Small intestine (tissue), 16 donors: ENCODE results near the gene JPT1. TPM values are rescaled to one million over a fixed set of nuclear protein-coding genes. Genes with fewer than 3 reads are reported as not detected.

Source experiments
- DNase-seq, 2 donors: peaks; one replicate each; pipeline versions ENCODE4 v3.0.0 to v3.0.0-alpha.2; 2013
- FAIRE-seq: peaks from 2 replicates; lab custom pipeline; 2012; peaks lifted over from hg19 to GRCh38; lab: Jason Lieb, UNC
- H3K27ac ChIP-seq, 3 donors: one replicate each; pipeline ENCODE4 v1.5.1; 2013; ENCODE audit warnings: low read length in 2 of 3, mild to moderate bottlenecking in 2 of 3, control low read depth in 1 of 3, inconsistent platforms in 1 of 3, low read depth in 1 of 3, moderate library complexity in 1 of 3
- H3K27me3 ChIP-seq, 3 donors: one replicate each; pipeline ENCODE4 v1.6.1; 2013; ENCODE audit warnings: low read length in 3 of 3, inconsistent platforms in 1 of 3; ENCODE audit not compliant: control insufficient read depth in 3 of 3, insufficient read depth in 3 of 3
- H3K36me3 ChIP-seq, 3 donors: one replicate each; pipeline ENCODE4 v1.6.1; 2013; ENCODE audit warnings: low read length in 3 of 3, inconsistent platforms in 1 of 3, low read depth in 1 of 3, mild to moderate bottlenecking in 1 of 3, moderate library complexity in 1 of 3; ENCODE audit not compliant: control insufficient read depth in 3 of 3, insufficient read depth in 2 of 3
- H3K4me1 ChIP-seq, 3 donors: one replicate each; pipeline ENCODE4 v1.6.1; 2013; ENCODE audit warnings: low read length in 2 of 3, inconsistent platforms in 1 of 3, low read depth in 1 of 3, mild to moderate bottlenecking in 1 of 3, moderate library complexity in 1 of 3; ENCODE audit not compliant: control insufficient read depth in 3 of 3, insufficient read depth in 2 of 3
- H3K4me3 ChIP-seq, 3 donors: one replicate each; pipeline ENCODE4 v1.5.1; 2013; ENCODE audit warnings: low read length in 3 of 3, control low read depth in 1 of 3, inconsistent platforms in 1 of 3, low read depth in 1 of 3, mild to moderate bottlenecking in 1 of 3, moderate library complexity in 1 of 3
- H3K9me3 ChIP-seq, 2 donors: one replicate each; pipeline ENCODE4 v1.6.1; 2013; ENCODE audit warnings: low read depth in 1 of 2, low read length in 1 of 2; ENCODE audit not compliant: control insufficient read depth in 2 of 2, insufficient read depth in 1 of 2
- WGBS, 3 donors: extraction: QIAGEN DNeasy Blood & Tissue Kit; methylation state at CpG; one replicate each; pipeline ENCODE4 v1.1.7; 2013; 5-methylcytosine and 5-hydroxymethylcytosine counted together
- long read RNA-seq, 10 donors: transcript quantifications; one replicate each; lab custom pipeline, GENCODE V29; 2026
- polyA plus RNA-seq, 4 donors: library from polyadenylated mRNA; stranded (reverse) in 3 of 4; unstranded in 1 of 4; fragments of 200-250 nt in 3 of 4; fragments of 120-200 nt in 1 of 4; gene quantifications; one replicate each; pipeline versions ENCODE4 v1.2.1 to v1.2.3, GENCODE V29; 2013
- donor health status: healthy with polysubstance abuse.
- donor health status: control.
- donor health status: control.
- donor health status: Bipolar disorder and iron deficiency.
- donor health status: healthy.

JPT1 gene, protein sequence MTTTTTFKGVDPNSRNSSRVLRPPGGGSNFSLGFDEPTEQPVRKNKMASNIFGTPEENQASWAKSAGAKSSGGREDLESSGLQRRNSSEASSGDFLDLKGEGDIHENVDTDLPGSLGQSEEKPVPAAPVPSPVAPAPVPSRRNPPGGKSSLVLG
- 100 to 1,000 TPM in 3 of 4 donors, 10 to 100 TPM in 1; 79.0 to 758 (median 413) TPM for polyA plus RNA-seq
- long read RNA-seq, donor 1 = 0 reads
- long read RNA-seq, donor 2, partial matches to known transcripts = 0 of 15 reads
- long read RNA-seq, donor 2, other reads (novel, unspliced or antisense) = 15 of 15 reads
- long read RNA-seq, donor 3, partial matches to known transcripts = 48 of 55 reads
- long read RNA-seq, donor 3, other reads (novel, unspliced or antisense) = 6 of 55 reads
- long read RNA-seq, donor 4 = 0 reads
- long read RNA-seq, donor 5 = 0 reads
- long read RNA-seq, donor 6, partial matches to known transcripts = 0 of 17 reads
- long read RNA-seq, donor 6, other reads (novel, unspliced or antisense) = 17 of 17 reads
- long read RNA-seq, donor 7, partial matches to known transcripts = 0 of 47 reads
- long read RNA-seq, donor 7, other reads (novel, unspliced or antisense) = 47 of 47 reads
- long read RNA-seq, donor 8 = 0 reads
- long read RNA-seq, donor 9, partial matches to known transcripts = 0 of 6 reads
- long read RNA-seq, donor 9, other reads (novel, unspliced or antisense) = 6 of 6 reads
- long read RNA-seq, donor 10, partial matches to known transcripts = 0 of 18 reads
- long read RNA-seq, donor 10, other reads (novel, unspliced or antisense) = 18 of 18 reads

DNA sequence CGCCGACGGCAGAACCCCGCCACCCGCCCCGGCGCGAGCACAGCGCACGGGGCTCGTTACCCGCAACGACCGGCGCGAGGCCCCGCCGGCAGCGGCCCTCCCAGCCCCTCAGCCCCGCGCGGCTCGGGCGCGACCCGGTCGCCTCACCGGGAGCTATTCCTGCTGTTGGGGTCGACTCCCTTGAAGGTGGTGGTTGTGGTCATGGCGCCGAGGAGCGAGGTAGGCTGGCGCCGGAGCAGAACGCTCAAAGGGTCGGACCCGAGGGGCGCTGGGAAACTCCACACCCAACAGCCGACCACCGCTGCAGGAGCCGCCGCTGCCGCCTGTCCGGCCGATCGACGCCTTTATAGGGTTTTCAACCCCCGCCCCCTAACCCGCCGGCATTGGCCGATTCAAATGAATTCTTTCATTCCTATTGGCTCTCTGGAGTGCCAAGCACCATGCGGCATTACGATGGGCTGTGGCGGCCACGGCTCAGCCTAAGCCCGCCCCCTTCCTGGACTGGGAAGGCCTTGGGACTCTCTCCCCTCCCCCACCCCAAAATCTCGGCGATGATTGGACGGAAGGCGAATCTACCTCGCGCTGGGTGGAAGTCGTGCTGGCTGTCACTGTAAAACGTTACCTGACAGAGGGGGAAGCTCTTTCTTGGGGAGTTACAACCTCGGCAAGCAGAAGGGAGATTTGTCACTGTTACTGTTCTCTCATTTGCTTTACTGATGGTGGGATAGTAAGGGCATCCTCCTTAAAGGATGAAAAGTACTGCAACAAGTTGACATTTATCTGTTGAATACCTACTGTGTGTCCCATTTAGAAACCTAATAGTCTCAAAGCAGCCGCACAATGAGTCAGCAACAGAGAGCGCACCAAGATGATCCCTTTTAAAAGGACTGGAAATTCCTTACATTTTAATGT, at the start of gene JPT1:
TSS of gene JPT1 (minus strand) at position 318 of the 912 bp plus-strand sequence. CDS start at position 203, 115 bp downstream.
- H3K27me3 ChIP-seq = no peaks in the 10 kb centered on the region
- WGBS, 3 donors = 2 to 4% (median 4%) methylated on average over 35 to 67 of the region's 67 CpGs
- peak within 1 kb of the TSS; percentile 94 to 98 (median 95) for H3K4me3 ChIP-seq
- FAIRE-seq (no peak), DNase-seq (peak; percentile 99 to 100)
- H3K27ac ChIP-seq = peak within 1 kb of the TSS; percentile 66 to 95 (median 81)
- no peaks in the 10 kb centered on the region for H3K9me3 ChIP-seq
- peaks cover 1 to 16% (median 4%) of the 10 kb centered on the region in 3 donors for H3K4me1 ChIP-seq
- H3K36me3 ChIP-seq = peaks cover 0 to 2% (median 0%) of the 10 kb centered on the region in 3 donors

DNA sequence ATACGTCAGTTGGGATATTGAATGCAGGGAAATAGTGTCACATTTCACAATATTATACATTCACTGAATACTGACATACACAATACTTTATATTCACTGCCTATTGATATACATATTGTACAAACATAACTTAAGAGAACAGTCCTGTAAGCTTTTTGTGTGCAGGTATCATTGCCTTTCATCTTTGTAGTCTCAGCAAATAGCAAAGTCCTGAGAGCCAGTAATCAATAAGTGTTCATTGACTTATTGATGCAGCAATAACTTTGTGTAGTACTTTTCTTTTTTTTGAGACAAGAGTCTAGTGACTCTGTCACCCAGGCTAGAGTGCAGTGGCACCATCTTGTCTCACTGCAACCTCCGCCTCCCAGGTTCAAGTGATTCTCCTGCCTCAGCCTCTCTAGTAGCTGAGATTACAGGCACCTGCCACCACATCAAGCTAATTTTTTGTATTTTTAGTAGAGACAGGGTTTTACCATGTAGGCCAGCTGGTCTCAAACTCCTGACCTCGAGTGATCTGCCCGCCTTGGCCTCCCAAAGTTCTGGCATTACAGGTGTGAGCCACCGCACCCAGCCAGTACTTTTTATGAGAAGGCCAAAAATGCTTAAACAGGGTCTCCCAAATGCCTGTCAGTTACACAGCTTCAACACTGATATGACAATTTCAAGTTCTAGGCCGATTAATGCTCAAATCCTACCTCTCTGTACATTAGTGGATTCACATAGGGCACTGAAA, 45.7 kb upstream of the JPT1 start:
- Histone ChIP-seq H3K4me3 (no peak overlapping the region), H3K9me3 (no peaks in the 10 kb centered on the region), H3K4me1 (no peaks in the 10 kb centered on the region), H3K27ac (no peak overlapping the region), H3K36me3 (no peaks in the 10 kb centered on the region), H3K27me3 (no peaks in the 10 kb centered on the region)
- FAIRE-seq = no peak
- 90 to 95% (median 93%) methylated on average over 6 of the region's 6 CpGs for WGBS, 3 donors
- DNase-seq = no peak

DNA sequence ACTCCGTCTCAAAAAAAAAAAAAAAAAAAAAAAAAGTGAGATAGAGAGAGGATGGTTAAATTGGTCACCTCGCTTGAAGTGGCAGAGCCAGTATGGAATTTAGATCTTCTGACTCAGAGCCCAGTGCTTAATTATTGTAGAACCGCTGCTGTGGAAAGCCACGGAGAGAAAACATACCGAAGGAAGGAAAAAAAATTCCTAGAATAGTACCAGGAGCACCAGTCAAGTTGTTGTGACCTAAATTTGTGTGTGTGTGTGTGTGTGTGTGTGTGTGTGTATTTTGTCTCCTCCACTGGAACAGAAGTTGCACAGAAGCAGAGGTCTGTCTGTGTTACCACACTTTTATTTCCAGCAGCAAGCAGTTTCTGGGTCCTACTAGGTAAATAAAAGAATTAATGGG, 40.6 kb upstream of the JPT1 start:
- DNase-seq (no peak), FAIRE-seq (no peak)
- Histone ChIP-seq H3K27ac (no peak overlapping the region), H3K27me3 (no peaks in the 10 kb centered on the region), H3K4me3 (no peak overlapping the region), H3K4me1 (no peaks in the 10 kb centered on the region), H3K36me3 (no peaks in the 10 kb centered on the region), H3K9me3 (no peaks in the 10 kb centered on the region)
- 75 to 80% (median 80%) methylated on average over 4 of the region's 5 CpGs for WGBS, 3 donors

DNA sequence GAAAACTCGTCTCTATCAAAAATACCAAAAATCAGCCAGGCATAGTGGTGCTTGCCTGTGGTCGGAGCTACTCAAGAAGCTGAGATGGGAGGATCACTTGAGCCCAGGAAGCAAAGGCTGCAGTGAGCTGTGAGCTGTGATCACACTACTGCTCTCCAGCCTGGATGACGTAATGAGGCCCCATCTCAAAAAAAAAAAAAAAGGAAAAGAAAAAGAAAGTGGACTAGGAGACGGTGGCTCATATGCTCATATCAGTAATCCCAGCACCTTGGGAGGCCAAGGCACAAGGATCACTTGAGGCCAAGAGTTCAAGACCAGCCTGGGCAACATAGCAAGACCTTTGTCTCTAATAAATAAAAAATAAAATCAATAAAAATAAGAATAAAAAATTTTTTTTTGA, 37.3 kb upstream of the JPT1 start:
- Histone ChIP-seq H3K9me3 (no peaks in the 10 kb centered on the region), H3K36me3 (no peaks in the 10 kb centered on the region), H3K4me3 (no peak overlapping the region), H3K27ac (no peak overlapping the region), H3K27me3 (no peaks in the 10 kb centered on the region), H3K4me1 (no peaks in the 10 kb centered on the region)
- WGBS, 3 donors = 62 to 77% (median 67%) methylated on average over 4 of the region's 4 CpGs
- DNase-seq (peak in 1 of 2 donors; percentile 40), FAIRE-seq (no peak)

DNA sequence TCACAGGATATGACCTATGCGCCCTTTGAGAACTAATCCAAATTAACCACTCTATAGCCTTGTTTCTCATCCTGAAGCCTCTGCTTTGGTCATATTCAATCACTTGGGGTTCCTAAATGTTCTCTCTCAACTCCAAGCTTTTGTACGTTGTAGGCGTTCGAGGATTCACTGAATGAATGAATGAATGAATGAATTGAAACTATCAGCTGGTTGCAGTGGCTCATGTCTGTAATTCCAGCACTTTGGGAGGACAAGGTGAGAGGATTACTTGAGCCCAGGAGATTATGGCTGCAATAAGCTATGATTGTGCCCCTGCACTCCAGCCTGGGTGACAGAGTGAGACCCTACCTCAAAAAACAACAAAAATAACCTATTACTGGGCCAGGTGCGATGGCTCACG, 34.3 kb upstream of the JPT1 start:
- H3K4me1 ChIP-seq = no peaks in the 10 kb centered on the region
- no peak overlapping the region for H3K27ac ChIP-seq
- no peaks in the 10 kb centered on the region for H3K9me3 ChIP-seq
- DNase-seq (no peak), FAIRE-seq (no peak)
- WGBS, 3 donors = 89 to 90% (median 90%) methylated on average over 6 of the region's 6 CpGs
- H3K36me3 ChIP-seq = no peaks in the 10 kb centered on the region
- no peak overlapping the region for H3K4me3 ChIP-seq
- no peaks in the 10 kb centered on the region for H3K27me3 ChIP-seq

DNA sequence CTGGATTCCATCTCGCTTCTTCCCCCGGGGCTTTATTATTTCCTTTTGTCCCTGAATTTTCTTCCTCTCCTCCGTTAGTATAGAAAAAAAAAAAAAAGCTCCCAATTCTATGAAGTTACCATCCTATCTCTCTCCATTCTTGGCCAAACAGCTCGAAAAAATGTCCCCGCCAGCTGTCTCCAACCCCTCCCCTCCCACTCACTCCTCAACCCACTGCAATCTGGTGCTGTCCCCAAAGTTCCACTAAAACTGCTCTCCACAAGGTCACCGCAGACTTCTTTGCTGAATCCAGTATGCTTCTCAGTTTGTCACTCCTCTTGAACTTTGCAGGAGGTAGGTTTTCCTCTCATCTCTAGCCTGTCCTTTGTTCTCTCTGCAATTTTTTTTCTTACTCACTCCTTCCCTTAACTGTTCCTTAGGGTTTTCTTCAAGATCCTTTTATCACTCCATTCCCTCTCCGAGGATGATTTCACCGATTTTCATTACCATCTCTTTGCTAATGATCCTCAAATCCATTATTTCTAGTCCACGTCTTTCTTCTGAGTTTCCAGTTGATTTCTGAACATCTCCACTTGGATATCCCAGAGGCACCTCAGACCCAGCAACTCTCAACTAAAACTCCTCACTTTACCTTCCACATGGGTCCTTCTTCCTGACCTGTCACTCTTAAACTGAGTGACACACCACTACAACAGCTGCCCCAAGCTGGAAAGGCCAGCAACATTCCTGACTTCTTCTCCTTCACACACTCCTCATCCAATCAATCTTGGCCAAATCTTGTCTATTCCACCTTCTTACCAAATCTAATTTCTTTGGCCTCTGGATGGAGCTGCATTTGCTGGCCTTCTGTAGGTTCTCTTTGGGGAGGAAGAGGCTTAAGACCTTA, 29.9 kb upstream of the JPT1 start:
- H3K27me3 ChIP-seq = no peaks in the 10 kb centered on the region
- H3K27ac ChIP-seq = peak overlapping the region in 1 of 3 donors; percentile 100
- DNase-seq (no peak), FAIRE-seq (no peak)
- peaks cover 0 to 13% (median 2%) of the 10 kb centered on the region in 3 donors for H3K36me3 ChIP-seq
- no peak overlapping the region for H3K4me3 ChIP-seq
- WGBS, 3 donors = 93 to 97% (median 95%) methylated on average over 9 of the region's 9 CpGs
- H3K9me3 ChIP-seq = no peaks in the 10 kb centered on the region
- H3K4me1 ChIP-seq = no peaks in the 10 kb centered on the region
